HepG2 (cell line): ENCODE measurements around the gene CRIP1. TPM values are rescaled to one million over a fixed set of nuclear protein-coding genes. Genes with fewer than 3 reads are reported as not detected.

Experiments
- ATAC-seq: fragments of 200-7000 bp; cut with Tn5 transposase; 3 replicates; pipeline ENCODE4 v1.9.1; 2020; ENCODE audit warnings: mild to moderate bottlenecking, moderate library complexity
- BruUV-seq: library from RNA; stranded (reverse); fragments of 400-500 nt; replicated peaks from 2 replicates; lab custom pipeline; 2021; lab: Mats Ljungman, UMichigan
- CTCF ChIA-PET: fragments of 300-600 bp; formaldehyde crosslinking; extraction: SDS; loops from one replicate; lab custom pipeline; 2021; ENCODE audit warnings: low total read pairs, inconsistent platforms, low intra/inter-chr PET ratio; lab: Yijun Ruan, JAX
- POLR2A ChIA-PET: fragments of 350-600 bp; sonication (Branson Sonifier 250); formaldehyde crosslinking; loops from one replicate; lab custom pipeline; 2020; ENCODE audit warnings: antibody characterized with exemption, inconsistent platforms; lab: Yijun Ruan, JAX
- DNase-seq: peaks from one replicate; pipeline ENCODE4 v3.0.0-alpha.2; 2015; ENCODE audit warnings: low spot score
- FAIRE-seq: peaks from 3 replicates; lab custom pipeline; 2011; peaks lifted over from hg19 to GRCh38; lab: Jason Lieb, UNC
- H2AFZ ChIP-seq: one replicate; pipeline ENCODE4 v1.6.1; 2011; ENCODE audit warnings: low read length, inconsistent platforms
- H3K27ac ChIP-seq: fragments of 300-600 bp; 3 replicates; pipeline ENCODE4 v1.8.0; 2011; ENCODE audit warnings: mixed run types, mild to moderate bottlenecking, mixed read lengths, low read length, inconsistent platforms; ENCODE audit not compliant: insufficient read depth; ENCODE audit errors: extremely low read length
- H3K27me3 ChIP-seq, 2 experiments: fragments of 200-600 bp in 1 of 2; 2 replicates in 1 of 2; 3 replicates in 1 of 2; pipeline versions ENCODE4 v1.6.0 to v1.8.0; 2011; ENCODE audit warnings: low read length in 2 of 2, mild to moderate bottlenecking in 2 of 2, moderate library complexity in 2 of 2, inconsistent platforms in 1 of 2; ENCODE audit not compliant: insufficient read depth in 2 of 2, control insufficient read depth in 1 of 2
- H3K36me3 ChIP-seq, 2 experiments: fragments of 200-600 bp in 1 of 2; replicated peaks in 1 of 2; 2 replicates in 1 of 2; 3 replicates in 1 of 2; pipeline versions ENCODE4 v1.5.1 to v1.8.0; 2011; ENCODE audit warnings: low read length in 2 of 2, inconsistent platforms in 1 of 2; ENCODE audit not compliant: insufficient read depth in 2 of 2, control insufficient read depth in 1 of 2
- H3K4me1 ChIP-seq: 2 replicates; pipeline ENCODE4 v1.5.1; 2012; ENCODE audit warnings: low read length, inconsistent platforms; ENCODE audit not compliant: insufficient read depth
- H3K4me2 ChIP-seq: 2 replicates; pipeline ENCODE4 v1.6.0; 2011; ENCODE audit warnings: low read depth, low read length, inconsistent platforms
- H3K4me3 ChIP-seq, 3 experiments: fragments of 200-600 bp in 1 of 3; sonication (generic), shearing (Covaris generic) in 1 of 3; replicated peaks in 1 of 3; 2 replicates each; pipeline ENCODE4 v1.5.1; 2011 to 2016; ENCODE audit warnings: low read length in 3 of 3, inconsistent platforms in 2 of 3, low read depth in 2 of 3, mild to moderate bottlenecking in 2 of 3, control low read depth in 1 of 3, mixed read lengths in 1 of 3; ENCODE audit not compliant: insufficient read depth in 1 of 3
- H3K79me2 ChIP-seq: one replicate; pipeline ENCODE4 v1.6.1; 2011; ENCODE audit warnings: low read length, inconsistent platforms; ENCODE audit not compliant: insufficient read depth
- H3K9ac ChIP-seq: 2 replicates; pipeline ENCODE4 v1.6.0; 2011; ENCODE audit warnings: mild to moderate bottlenecking, low read depth, low read length, inconsistent platforms; ENCODE audit not compliant: insufficient read depth
- H3K9me3 ChIP-seq: 2 replicates; pipeline ENCODE4 v1.5.1; 2012; ENCODE audit warnings: mild to moderate bottlenecking, low read length
- H4K20me1 ChIP-seq: 2 replicates; pipeline ENCODE4 v1.6.0; 2011; ENCODE audit warnings: inconsistent platforms, mild to moderate bottlenecking, low read length, moderate library complexity; ENCODE audit not compliant: insufficient read depth
- CHD2 ChIP-seq: IDR thresholded peaks from 2 replicates; pipeline ENCODE4 v1.6.1; 2011; ENCODE audit warnings: low read depth, low read length, improper control_type of control experiment
- FOXO1 ChIP-seq: sonication (generic); formaldehyde crosslinking; IDR thresholded peaks from 2 replicates; pipeline ENCODE4 v1.4.0; 2020; ENCODE audit warnings: missing genetic modification reagents
- KLF9 ChIP-seq: IDR thresholded peaks from 2 replicates; pipeline ENCODE4 v1.6.1; 2016; ENCODE audit warnings: low read depth
- MED1 ChIP-seq: sonication (generic); formaldehyde crosslinking; IDR thresholded peaks from 2 replicates; pipeline ENCODE4 v1.4.0; 2020; ENCODE audit warnings: missing genetic modification reagents
- MTA1 ChIP-seq: sonication (generic); formaldehyde crosslinking; IDR thresholded peaks from 2 replicates; pipeline ENCODE4 v1.4.0; 2020; ENCODE audit warnings: missing genetic modification reagents, mild to moderate bottlenecking, borderline replicate concordance
- NCOR1 ChIP-seq: fragments of 200-600 bp; sonication (generic); IDR thresholded peaks from 2 replicates; pipeline ENCODE4 v1.7.0; 2017; ENCODE audit warnings: antibody characterized with exemption, low read length, borderline replicate concordance
- RARG ChIP-seq: sonication (generic); formaldehyde crosslinking; IDR thresholded peaks from 2 replicates; pipeline ENCODE4 v1.4.0; 2020; ENCODE audit warnings: low read depth, mild to moderate bottlenecking, missing genetic modification reagents
- SYNCRIP ChIP-seq: fragments of 200-400 bp; formaldehyde crosslinking; IDR thresholded peaks from 2 replicates; pipeline ENCODE4 v1.6.1; 2018; ENCODE audit warnings: mild to moderate bottlenecking, low read depth, low read length; ENCODE audit not compliant: insufficient read depth
- ZFP36L1 ChIP-seq: sonication (generic); formaldehyde crosslinking; IDR thresholded peaks from 2 replicates; pipeline ENCODE4 v1.8.0; 2022; ENCODE audit warnings: mild to moderate bottlenecking, missing genetic modification reagents, moderate library complexity
- ZNF562 ChIP-seq: sonication (generic); formaldehyde crosslinking; IDR thresholded peaks from 2 replicates; pipeline ENCODE4 v1.8.0; 2022; ENCODE audit warnings: missing genetic modification reagents, borderline replicate concordance
- WGBS: methylation state at CpG from one replicate; pipeline ENCODE4 v1.1.6; 2017; ENCODE audit warnings: low lambda C conversion rate; 5-methylcytosine and 5-hydroxymethylcytosine counted together
- in situ Hi-C: cut with HindIII; loops from 2 replicates; pipeline ENCODE4 v1.10.0; 2017; ENCODE audit warnings: low pct_unique_long_range_greater_than_20kb; ENCODE audit not compliant: extremely low pct_ligation_motif_present
- intact Hi-C: fragments of 100-400 bp; cut with micrococcal nuclease; formaldehyde crosslinking; loops from one replicate; pipeline ENCODE4 v1.10.0; 2022; ENCODE audit not compliant: unreplicated experiment
- polyA plus RNA-seq, 8 experiments: library from polyadenylated mRNA; depleted of rRNA in 3 of 8; stranded (reverse) in 7 of 8; unstranded in 1 of 8; fragments of >200 nt; fragmentation: Illumina TruSeq in 4 of 8; extraction: Trizol in 4 of 8; gene quantifications; 2 replicates each; pipeline versions ENCODE4 v1.2.1 to v1.2.3, GENCODE V29; 2011 to 2016; ENCODE audit warnings: low read depth in 4 of 8, missing spikeins in 1 of 8, mixed read lengths in 1 of 8; ENCODE audit not compliant: insufficient read depth in 1 of 8
- total RNA-seq, 5 experiments: library from RNA; depleted of rRNA; stranded (reverse); fragments of >200 nt; fragmentation: Illumina TruSeq; extraction: Trizol; gene quantifications; 2 replicates each; pipeline ENCODE4 v1.2.3, GENCODE V29; 2016; ENCODE audit warnings: low read depth in 1 of 5
- TF ChIP-seq, protein P1 (sequence below): IDR thresholded peaks from 2 replicates; pipeline ENCODE4 v1.6.1; 2012; ENCODE audit warnings: inconsistent platforms

Gene CRIP1
- total and polyA plus RNA-seq, 2 of the 13 experiments (the other 11 are each of a cell fraction or from before 2014, with no cell fraction given) = 53.9 to 59.5 TPM

DNA sequence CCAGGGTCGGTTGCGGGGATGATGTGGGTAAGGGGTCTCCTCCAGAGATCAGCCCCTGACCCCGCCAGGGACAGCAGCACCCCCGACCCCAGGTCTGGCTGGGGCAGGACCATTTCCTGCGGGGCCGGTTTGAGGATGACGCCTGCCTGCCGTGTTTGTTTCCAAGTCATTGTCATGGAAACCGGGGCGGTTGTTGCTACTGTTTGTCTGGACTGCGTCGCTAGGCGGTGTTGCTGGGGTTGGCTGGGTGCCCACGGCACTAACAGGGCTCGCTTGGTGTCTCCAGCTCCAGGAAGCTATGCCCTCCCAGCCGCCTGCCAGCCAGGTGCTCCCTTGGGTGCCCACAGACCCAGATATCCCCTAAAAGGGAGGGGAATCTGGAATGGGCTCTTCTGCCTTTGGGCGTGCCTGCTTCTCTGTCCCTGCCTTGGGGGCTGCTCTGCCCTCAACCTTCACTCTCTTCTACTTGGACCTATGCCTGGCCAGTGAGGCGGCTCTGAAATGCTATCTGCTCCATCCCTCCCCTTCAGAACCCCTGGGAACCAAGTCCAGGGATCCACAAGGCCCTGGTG, 4.7 kb upstream of the CRIP1 start (continued):
- TF ChIP-seq CHD2 (no peak), ZNF562 (CRISPR knock-in tag) (no peak), MED1 (CRISPR knock-in tag) (0 out of 2 replicates have a peak, but pooled peaks have one; percentile 28), FOXO1 (CRISPR knock-in tag) (peak; percentile 63; the same call in 1 of the 2 replicates)

DNA sequence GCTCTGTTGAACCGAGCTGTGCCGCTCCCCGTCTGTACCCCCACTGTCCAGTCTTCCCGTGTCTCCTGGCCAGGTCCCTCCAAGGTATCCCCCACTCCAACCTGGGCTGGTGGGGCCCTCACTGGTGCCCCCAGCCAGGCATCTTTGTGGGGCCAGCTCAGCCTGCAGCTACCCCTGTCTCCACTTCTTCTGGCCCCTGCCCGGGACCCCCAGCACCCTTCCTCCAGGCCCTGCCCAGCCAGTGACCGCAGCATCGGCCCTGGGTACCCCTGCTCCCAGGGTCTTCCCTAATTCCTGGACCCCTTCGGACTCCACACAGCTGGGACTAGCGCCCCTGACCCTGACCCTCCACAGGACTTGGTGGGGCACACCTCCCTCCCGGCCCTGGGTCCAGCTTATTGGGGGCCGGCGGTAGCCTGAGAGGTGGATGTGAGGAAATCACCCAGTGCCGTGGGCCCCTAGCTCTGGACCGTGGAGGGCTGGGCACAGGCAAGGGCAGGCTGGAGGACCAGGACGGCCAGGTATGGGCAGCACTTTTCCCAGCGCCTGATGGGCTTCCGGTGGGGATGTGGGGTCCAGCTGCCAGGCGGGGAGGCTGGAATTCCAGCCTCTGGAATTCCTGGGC, 4.1 kb upstream of the CRIP1 start:
- H3K9ac ChIP-seq = peak overlapping the region; percentile 99
- POLR2A ChIA-PET = interaction anchor here (2.2 to 2.4 kb wide), 2 partner anchors 7 to 17 kb away, joined by 8 to 10 read pairs; no protein-coding TSS in a partner anchor

More for the DNA sequence above, 4.1 kb upstream of the CRIP1 start:
- Histone ChIP-seq H3K27ac (peak overlapping the region; percentile 32), H3K4me2 (peak overlapping the region; percentile 100), H3K27me3 (peaks cover 2 to 32% of the 10 kb centered on the region in 2 experiments; a peak in 4 of 5 replicates), H2AFZ (no peak overlapping the region), H3K9me3 (no peaks in the 10 kb centered on the region), H3K79me2 (no peaks in the 10 kb centered on the region), H3K4me3 (peak overlapping the region in 1 of 3 experiments; percentile 82; a peak in 1 of 6 replicates), H3K4me1 (peaks cover 60% of the 10 kb centered on the region), H4K20me1 (no peaks in the 10 kb centered on the region), H3K36me3 (no peaks in the 10 kb centered on the region)
- no peak for FAIRE-seq
- TF ChIP-seq, protein P1, sequence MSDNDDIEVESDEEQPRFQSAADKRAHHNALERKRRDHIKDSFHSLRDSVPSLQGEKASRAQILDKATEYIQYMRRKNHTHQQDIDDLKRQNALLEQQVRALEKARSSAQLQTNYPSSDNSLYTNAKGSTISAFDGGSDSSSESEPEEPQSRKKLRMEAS = no peak
- TF ChIP-seq MTA1 (CRISPR knock-in tag) (no peak), NCOR1 (no peak), SYNCRIP (no peak), ZFP36L1 (CRISPR knock-in tag) (no peak), KLF9 (CRISPR knock-in tag) (no peak), RARG (CRISPR knock-in tag) (no peak)
- 64% methylated on average over 9 of the region's 18 CpGs for WGBS
- BruUV-seq = no TSS peak
- CTCF ChIA-PET = interaction anchor here (2.1 to 2.5 kb wide), 2 partner anchors 7 to 45 kb away, joined by 7 to 15 read pairs; partner anchors contain the start of gene TMEM121
- ATAC-seq = no peak
- intact Hi-C loops (no loop called here), in situ Hi-C loops (no loop called here)
- DNase-seq = no peak
